CD4-positive, alpha-beta T cell treated with Interleukin-4 for 4 hours (primary cell): ENCODE data around the gene HSD17B8.

Source experiments
- DNase-seq: peaks from one replicate; pipeline ENCODE4 v3.0.0-alpha.2; 2020

Gene HSD17B8

DNA sequence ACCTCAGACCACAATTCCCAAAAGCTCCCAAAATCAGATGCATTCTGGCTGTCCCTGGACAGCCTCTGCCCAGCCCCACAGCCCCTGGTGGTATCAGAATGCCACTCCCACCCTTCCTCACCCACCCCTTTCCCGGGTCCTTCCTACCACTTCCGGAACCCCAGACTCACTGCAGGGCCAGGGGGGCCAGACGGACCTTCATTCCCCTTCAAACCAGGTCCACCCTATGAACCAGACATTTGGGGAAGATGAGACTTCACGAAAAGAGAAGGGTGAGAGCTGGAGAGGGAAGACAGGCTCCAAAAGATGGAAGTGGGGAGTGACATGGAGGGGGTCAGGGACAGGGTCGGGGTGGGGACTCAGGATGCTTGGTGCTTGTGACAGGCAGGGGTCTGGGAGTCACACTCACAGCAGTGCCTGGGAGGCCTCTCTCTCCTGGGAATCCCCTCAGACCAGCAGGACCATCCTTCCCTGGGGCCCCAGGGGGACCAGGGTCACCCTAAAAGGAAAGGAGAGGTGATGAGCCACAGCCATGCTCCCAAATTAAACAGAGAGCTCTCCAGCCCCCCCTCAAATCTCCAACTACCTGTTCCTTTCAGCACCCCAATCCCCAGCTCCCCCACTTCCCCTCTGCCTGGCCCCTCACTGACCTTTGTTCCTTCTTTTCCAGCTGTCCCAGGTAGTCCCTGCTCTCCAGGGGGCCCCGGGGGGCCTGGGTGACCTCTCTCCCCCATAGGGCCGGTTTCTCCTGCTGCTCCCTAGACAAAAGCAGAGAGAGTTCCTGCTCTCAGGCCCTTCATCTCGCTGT lies 32.4 kb upstream of the HSD17B8 start:
- no peak for DNase-seq

DNA sequence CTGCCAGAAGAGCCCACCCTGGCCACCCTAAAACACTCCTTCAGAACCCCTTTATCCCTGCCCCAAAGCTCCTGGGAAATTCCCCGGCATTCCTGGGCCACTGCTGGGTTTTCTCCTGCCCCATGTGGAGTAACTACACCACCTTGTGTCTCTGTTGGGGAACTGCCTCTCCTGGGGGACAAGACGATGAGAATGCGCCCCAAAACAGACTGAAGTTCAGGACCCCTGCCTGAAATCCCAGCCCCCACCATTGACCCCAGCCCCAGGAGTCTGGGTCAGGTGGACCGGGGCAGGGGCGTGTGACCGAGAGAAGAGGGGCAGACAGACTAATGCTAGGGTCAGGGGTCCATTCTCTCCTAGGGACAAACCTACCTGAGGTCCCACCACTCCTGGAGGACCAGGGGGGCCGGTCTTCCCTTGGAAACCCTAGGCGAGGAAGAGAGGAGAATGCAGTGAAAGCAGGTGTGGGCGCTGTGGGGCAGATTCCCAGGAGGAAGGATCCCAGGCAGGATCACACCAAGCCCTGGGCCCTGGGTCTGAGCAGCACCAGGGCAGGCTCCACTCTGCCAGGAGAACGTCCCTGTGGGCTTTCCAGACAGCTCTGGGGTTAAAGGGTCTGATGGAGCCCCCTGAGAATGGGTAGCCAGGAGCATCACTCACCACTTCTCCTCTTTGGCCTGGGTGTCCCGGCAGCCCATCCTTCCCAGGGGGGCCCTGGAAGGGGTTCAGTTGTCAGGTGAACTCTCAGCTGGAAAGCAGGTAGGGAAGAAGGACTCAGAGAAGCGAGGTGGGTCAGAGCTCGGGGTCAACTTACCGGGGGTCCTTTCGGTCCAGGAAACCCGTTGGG lies 31.5 kb upstream of the HSD17B8 start:
- no peak for DNase-seq

DNA sequence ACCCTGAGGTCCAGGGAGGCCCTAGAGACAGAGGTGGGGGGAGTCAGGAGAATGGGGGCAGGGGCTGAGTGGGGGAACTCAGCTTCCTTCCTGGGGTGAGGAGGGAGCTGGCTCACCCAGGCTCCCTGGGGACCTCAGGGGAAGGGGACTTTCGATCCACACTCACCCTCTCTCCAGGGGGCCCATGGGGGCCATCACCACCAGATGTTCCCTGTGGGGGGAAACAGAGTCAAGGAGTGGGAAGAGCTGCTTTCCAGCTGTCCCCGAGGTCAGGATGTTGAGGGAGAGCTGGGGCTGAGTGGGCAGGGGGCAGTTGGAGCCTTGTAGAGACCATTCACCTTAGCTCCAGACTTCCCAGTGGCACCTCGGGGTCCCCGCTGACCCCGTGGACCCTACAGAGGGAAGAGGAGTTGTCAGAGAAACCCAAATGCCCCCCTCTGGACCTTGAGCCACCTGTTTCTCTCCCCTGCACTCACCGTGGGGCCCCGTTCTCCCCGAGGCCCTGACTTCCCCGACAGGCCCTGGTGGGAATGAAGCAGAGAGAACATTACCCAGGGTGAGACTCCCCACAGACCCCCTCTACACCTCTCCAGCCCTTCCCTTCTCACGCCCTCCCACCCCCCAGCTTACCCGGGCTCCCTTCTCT lies 30.8 kb upstream of the HSD17B8 start:
- DNase-seq = no peak

DNA sequence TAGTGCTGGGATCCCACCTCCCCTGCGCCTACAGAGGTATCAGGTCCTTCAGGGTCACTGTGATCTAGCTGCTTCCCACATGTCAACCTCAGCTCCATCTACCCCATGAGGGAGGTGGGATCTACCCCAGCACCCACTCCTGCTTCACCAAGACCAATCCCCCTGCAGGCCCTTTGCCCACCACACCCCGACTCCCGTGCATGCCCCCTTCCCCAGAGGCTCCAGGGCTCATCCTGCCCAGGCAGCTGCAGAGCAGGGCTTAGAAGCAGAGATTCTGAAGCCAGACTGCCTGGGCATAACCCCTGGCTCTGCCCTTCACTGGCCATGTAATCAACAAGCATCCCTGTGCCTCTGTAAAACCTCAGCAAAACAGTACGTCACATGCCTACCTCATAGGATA lies 29.7 kb upstream of the HSD17B8 start:
- DNase-seq = no peak

DNA sequence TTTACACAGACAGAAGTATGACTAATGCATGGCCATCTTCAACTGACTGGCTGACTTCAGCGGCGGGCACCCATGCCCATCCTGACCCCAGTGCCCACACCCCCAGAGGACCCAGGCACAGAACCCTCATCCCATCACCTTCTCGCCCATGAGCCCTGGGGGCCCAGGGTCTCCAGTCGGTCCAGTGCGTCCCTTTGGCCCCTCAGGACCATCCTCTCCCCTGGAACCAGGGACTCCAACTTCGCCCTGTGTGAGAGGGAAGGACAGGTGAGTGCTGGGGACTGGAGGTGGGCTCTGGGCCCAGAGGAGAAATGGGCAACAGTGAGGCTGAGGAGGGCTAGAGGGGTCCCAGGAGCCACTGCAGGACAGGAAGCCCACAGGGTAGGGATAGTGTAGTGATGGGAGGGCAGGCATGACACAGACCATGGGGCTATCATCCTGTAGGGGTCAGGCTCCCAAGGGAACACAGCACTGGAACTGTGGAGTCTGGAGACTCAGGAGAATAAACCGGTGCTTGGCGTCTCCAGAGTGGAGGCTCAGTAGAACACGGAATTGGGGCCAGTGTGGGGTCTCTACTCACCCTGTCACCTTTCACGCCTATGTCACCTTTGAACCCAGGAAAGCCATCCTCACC lies 28.9 kb upstream of the HSD17B8 start:
- DNase-seq = no peak

DNA sequence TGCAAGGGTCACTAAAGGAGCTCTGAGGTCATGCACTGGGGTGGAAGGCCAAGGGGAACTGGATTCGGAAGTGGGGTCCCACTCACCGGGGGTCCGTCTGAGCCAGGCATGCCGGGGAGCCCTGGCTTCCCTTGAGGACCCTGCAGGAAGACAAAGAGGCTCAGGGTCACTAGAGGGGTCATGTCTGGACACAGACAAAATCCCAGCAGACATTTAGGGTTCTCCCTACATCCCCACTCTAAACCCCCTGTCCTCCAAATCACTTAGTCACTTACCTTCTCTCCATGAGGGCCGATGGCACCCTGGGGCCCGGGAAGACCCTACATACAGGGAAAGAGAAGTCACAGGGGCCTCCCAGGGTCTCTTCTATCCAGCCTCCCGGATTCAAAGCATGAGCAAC lies 27.5 kb upstream of the HSD17B8 start:
- DNase-seq = no peak

DNA sequence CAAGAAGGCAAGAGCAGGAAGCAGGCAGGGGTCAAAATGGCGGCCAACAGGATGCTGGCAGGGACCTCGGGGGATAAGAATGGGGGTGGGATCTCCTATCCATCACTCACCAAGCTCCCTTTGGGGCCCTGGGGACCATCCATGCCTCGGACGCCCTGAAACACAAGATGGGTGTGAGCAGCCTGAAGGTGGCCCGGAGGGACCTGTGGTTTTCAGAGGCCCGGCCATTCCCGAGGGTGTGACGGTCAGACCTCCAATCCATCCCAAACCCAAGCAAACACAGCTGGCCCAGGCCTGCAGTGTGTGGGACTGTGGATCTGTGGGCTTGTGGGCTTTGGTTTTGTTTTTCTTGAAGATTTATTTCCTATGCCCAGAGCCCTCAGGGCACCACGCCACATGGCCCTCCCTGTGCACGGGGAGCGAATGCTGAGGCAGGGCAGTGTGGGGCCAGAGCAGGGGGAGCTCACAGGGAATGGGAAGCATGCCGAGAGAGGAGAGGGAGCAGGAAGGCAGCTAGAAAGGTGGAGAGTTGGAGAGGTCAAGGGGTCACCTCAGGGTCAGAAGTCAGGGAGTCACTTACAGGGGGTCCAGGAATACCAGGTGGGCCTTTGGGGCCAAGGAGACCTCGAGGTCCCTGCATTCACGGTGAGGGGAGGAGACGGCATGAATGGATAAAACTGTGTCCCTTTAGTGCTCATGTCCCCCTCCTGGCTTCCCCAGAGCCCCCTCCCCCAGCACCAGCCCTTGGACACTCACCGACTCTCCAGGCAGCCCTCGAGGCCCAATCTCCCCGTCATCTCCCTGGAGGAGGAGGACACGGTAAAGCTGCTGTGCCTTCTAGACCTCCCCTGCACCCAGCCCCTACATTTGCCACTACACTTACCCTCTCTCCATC lies 26.7 kb upstream of the HSD17B8 start:
- no peak for DNase-seq

DNA sequence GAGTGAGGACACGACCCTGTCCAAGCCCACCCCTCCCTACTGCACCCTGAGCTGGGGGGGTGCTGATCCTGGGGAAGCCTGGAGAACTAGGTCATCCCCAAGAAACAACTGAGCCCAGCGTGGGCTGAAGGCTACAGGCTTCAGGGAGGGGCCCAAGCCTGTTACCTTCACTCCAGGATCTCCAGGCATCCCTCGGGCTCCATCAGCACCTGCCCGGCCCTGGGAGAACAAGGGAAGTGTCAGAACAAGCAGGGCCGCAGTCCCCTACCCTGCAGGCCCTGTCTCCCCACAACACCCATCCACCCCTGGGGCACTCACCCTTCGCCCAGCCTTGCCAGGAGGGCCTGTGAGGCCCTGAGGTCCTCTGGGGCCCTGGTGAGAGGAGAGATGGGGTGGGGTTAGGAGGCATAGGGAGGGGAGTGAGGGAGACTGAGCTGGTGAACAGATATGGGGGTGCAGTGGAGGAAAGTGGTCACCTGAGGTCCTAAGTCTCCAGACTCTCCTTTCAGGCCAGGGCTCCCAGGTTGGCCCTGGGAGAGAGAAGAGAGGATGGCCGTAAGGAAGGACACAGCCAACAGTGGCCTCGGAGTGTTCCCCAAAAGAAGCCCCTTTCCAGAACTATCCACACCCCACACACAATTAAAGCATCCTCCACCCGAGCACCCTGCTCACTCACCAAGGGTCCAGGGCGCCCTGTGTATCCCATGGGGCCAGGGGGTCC lies 25.5 kb upstream of the HSD17B8 start:
- no peak for DNase-seq

DNA sequence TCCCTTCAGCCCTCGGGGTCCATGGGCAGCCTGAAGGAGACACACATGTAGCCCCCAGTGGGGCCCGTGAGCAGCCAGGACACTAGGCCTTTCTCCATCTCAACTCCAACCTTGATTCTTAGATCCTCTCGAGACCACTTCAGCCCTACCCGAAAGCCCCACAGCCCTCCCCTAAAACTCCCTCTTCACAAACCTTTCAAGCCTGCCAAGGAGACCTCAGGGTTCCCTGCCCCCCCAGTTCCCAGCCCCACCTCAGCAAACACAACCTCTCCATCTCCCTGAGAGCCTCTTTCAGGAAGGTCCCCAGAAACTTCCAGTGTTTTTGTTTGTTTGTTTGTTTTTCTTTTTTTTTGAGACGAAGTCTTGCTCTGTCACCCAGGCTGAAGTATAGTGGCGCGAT lies 23.3 kb upstream of the HSD17B8 start:
- DNase-seq = no peak

DNA sequence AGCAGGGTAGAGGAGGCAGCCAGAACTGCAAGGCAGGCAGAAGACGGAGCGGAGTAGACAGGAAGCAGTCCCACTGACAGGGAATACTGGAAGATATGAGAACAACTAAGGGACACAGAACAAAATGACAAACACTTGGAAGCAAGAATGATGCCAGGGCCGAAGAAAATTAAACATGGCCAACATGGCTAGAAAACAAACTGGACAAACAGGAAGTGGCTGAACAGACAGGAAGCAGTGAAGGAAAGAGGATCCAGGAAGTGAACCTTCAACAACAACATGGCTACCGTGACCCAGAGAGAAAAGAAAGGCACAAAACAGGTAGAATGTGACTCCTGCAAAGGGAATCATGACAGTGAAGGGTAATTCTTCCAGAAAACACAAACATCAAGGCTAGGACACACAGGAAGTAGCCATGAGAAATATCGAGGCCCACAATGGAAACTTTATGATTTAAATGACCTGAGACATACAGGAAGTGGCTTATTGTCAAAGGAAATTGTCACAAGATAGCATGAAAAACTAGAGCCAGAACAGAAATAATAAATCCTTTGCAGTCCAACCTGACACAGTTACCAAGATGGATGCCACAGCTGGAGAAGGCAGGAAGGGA lies 21.3 kb upstream of the HSD17B8 start:
- DNase-seq = no peak

DNA sequence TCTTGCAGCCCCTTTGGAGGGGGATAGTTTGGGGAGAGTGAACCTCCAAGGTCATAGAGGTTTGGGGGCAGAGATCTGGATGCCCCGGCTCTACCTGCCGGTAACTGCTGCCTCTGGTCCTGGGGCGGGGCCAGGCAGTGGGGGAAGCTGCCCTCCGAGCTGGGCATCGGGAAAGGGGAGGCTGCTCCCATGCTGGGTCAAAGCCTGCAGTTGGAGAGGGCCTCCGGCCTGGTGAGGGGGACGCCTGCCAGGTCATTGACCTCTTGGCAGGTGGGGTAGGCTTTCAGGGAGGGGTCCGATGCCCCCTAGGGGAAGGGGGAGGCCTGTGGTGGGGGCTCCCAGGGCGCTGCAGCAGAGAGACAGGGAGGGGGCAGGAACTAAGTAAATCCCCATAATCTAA lies 19.3 kb upstream of the HSD17B8 start:
- DNase-seq = no peak

DNA sequence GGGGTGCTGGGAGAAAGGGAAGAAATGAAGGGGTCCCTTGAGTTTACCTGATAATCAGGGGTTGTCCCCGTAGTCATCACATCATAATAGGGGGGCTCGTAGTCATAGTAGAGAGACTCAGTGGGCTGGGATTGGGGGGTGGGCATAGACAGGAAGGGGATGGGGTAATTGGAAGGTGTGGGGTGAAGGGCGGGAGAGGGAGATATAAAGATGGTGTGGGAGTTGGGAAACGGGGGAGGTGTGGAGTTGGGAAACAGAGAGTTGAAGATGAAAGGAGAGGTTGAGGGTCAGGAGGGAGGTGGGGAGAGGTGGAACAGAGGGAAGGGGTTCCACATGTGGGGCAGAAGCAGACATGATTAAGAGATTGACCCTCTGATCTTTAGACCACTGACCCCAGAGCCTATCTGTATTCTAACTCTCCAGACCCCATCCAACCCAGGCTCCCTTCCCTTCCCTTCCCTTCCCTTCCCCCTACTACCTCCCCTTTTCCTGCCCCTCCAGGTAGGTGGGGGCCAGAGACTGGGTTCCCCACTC lies 18.7 kb upstream of the HSD17B8 start:
- DNase-seq = no peak

DNA sequence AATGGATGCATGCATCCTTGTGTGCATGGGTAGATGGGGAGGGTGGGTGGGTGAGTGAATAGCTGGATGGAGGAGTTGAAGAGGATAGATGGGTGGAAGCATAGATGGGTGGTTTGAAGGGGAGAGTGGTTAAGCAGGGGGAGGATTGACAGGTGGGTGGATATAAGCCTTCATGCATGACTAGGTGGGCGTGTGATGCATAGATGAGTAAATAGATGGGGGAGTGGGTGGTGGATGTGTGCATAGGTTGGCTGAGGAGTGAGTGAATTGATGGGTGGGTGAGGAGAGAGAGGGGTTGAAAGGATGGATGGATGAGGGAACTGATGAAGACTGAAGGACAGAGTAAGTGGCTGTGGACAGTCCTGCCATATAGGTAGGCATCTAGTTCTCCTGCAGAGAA lies 16.6 kb upstream of the HSD17B8 start:
- DNase-seq = no peak

DNA sequence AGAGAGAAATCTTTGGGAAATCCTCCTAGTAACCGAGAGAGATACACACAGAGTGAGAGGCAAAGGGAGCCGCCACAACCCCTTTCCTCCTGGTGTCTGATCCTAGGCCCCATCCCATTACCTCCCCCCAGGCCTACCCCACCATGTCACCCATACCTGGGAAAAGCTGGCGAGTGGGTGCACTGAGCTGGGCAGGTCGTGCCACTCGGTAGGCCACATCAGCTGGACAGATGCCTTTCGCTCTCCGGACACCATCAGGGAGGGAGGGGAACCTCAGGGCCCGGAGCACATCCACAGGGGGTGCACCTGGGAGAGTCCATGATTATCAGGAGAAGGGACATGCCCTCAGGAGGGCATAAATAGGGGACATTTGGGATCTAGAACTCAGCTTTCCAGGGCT lies 15.3 kb upstream of the HSD17B8 start:
- DNase-seq = no peak

DNA sequence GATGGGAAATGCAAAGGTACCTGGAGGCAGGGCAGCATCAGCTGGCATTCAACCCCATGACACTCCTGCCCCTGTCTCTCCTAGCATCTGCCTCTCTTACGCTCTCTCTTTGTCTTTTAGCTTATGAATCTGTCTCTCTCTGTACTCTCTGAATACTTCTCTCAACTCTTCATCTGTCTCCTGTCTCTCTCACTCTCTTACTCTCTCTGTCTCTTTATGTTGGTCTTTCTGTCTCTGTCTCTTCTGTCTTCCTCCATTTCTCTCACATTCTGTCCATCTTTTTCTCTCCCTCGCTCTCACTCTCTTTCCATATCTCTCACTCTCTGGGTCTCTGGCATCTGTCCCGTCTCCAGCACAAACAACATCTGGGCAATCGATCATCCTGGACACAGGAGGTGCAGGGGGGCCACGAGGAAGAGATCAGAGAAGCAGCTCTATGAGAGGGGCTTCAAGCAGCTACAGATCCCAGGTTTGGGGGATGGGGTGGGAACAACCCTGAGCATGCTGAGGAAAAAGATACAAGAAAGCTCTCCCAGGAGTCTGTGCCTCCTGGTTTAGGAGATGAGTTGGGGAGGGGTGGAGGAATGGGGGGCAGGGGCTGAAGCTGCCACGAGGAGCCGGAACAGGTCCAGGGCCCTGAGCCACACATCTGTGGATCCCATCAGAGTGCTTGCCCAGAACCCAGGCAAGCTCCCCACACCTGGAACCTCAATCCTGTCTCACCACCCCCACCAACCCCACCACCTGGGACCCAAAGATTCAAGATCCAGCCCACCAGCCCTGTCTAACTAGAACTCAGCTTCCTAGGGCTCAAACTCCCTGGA lies 14.6 kb upstream of the HSD17B8 start:
- DNase-seq = no peak

DNA sequence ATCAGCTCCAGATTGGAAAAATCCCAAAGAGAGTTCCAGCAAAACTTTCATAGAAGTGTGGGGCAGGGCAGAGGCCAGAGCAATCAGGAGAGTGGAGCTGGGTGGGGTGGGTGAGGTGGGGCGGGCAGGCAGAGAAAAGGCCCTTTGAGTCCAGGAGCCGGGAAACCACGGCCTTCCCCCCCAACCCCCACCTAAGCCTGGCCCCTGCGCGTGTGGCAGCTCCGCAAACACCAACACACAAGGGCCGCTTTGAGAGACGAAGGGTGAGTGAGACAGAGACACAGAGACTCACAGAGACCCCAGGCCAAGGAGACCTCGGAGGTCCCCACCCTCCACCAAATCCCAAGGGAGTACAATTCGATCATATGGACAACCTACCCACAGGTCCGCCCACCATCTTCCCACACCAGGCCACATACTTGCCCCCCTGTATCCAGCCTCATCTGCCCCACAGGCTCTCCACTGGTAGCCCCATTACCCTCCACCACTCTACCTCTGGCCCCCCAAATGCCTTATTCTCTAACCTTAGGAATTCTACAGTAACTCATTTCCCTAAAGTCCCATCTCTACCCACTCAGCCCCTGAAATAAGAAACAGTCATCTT lies 13.8 kb upstream of the HSD17B8 start:
- DNase-seq = no peak

DNA sequence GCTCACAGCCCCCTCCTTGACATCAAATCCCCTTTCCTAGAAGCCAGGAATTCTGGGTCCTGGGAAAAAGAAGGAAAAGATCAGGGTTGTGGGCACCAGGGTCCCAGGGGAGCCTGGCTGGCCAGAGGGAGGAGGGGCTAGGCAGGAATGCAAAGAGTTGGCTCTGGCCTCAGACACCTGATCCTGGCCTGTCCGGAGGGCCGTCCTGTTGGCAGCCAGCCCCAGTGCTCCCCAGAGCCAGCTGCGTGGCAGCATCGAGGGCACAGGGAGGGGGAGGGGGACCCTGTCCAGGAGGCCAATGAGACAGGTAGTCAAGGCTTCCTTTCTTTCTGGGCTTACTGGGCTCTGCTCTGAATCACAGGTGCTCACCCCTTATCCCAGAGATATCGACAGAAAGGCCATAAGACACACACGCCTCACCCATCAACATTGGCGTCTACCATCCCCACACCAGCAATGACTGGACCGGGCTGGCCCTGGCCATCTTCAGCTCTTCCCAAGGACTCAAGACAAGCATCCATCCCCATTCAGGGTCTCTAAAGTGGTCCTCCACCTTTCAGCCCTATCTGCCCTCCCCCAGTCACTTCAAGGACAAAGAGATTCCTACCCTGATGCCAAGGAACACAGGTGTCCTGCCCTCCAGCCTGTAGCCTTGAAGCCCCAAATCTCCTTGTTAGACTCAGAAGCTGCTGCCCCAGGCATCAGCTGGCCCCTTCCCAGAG lies 12.9 kb upstream of the HSD17B8 start:
- no peak for DNase-seq

DNA sequence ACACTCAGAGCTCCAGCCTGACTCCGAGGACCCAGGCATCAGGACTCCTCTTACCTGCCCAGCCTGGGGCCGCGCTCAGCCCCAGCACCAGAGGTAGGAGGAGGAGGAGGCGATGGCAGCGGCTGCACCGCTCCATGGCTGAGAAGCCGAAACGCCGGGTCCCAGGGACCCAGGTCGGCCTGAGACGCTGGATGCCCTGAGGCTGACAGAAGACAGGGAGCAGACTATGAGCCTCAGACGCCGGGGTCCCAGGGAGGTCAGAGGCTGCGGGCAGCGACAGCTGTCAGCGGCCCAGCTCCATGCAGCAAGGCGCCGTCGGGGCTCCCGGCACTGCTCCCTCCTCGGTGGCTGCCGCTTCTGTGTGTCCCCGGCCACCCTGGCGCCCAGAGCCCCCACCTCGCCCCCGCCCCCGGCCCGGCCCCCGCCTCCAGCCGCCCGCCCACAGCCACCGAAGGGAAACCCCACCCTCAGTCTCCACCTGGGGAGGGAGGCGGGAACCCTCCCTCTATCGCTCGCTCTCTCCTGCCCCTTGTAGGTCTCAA lies 12.3 kb upstream of the HSD17B8 start, which contains the start of gene COL11A2:
TSS of gene COL11A2 (minus strand) at position 363 of the 542 bp plus-strand sequence. CDS start at position 136, 227 bp downstream.
- no peak for DNase-seq
